Gastroesophageal sphincter (tissue), 3 donors: Measurements from ENCODE around the gene NNAT.
"Not testable (repeated sequence)": the region's sequence is repeated elsewhere in the genome, so short reads cannot be mapped to it uniquely, and the experiment has no call there.

Source experiments
- POLR2A ChIP-seq, 2 donors: fragments of 450-650 bp; IDR thresholded peaks; one replicate each; pipeline ENCODE4 v1.6.1; 2017; ENCODE audit warnings: antibody characterized with exemption in 2 of 2, mild to moderate bottlenecking in 2 of 2, moderate library complexity in 1 of 2
- POLR2AphosphoS5 ChIP-seq: sonication (generic); formaldehyde crosslinking; IDR thresholded peaks from one replicate; pipeline ENCODE4 v1.6.1; 2017; ENCODE audit warnings: antibody characterized with exemption
- TF ChIP-seq, protein P1 (sequence below), 4 experiments: fragments of 200-600 bp in 2 of 4; fragments of 450-650 bp in 2 of 4; sonication (generic) in 1 of 4; IDR thresholded peaks; one replicate each; pipeline ENCODE4 v1.5.1; 2017 to 2019; ENCODE audit warnings: antibody characterized with exemption in 4 of 4, mild to moderate bottlenecking in 2 of 4, moderate library complexity in 2 of 4

DNA sequence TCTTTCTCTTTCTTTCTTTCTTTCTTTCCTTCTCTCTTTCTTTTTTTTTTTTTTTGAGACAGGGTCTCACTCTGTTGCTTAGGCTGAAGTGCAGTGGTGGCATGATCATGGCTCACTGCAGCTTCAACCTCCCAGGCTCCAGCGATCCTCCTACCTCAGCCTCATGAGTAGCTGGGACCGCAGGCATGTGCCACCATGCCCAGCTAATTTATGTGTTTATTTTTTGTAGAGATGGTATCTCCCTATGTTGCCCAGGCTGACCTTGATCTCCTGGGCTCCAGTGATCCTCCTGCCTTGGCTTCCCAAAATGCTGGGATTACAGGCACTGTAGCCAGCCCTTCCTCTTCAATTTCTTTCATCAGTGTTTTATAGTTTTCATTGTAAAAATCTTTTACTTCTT, 30.6 kb downstream of the NNAT start:
- TF ChIP-seq POLR2AphosphoS5; POLR2A (IDR thresholded peaks at IDR 0.05): not testable (repeated sequence)
- TF ChIP-seq, protein P1, sequence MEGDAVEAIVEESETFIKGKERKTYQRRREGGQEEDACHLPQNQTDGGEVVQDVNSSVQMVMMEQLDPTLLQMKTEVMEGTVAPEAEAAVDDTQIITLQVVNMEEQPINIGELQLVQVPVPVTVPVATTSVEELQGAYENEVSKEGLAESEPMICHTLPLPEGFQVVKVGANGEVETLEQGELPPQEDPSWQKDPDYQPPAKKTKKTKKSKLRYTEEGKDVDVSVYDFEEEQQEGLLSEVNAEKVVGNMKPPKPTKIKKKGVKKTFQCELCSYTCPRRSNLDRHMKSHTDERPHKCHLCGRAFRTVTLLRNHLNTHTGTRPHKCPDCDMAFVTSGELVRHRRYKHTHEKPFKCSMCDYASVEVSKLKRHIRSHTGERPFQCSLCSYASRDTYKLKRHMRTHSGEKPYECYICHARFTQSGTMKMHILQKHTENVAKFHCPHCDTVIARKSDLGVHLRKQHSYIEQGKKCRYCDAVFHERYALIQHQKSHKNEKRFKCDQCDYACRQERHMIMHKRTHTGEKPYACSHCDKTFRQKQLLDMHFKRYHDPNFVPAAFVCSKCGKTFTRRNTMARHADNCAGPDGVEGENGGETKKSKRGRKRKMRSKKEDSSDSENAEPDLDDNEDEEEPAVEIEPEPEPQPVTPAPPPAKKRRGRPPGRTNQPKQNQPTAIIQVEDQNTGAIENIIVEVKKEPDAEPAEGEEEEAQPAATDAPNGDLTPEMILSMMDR (IDR thresholded peaks at IDR 0.05), result not testable (repeated sequence)
